ENCODE measurements around the gene BCAS3. TPM values are rescaled to one million over a fixed set of nuclear protein-coding genes. Genes with fewer than 3 reads are reported as not detected.

Gene BCAS3
- polyA plus RNA-seq, 3 donors from 2014 or later, result 26.3 to 53.8 (median 50.1) TPM

DNA sequence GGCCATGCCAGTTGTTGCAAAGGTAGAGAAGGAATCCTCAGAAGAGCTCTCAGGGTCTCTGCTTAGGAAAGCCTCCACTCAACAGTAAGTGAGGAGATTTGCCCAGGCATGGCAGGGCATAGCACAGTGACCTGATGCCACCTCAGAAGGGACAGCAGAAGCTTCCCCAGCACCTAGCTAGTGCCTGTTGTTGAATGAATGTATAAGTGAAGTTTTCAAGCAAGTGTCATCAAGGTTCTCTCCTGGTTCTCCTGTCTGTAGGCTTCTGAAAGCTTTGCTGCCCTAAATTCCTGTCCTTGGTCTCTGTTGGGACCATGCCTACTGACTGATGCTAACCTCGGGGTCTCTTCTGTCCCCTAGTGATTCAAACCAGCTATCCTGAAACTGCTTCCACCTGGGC, 607.1 kb downstream of the BCAS3 start:
- Mint-ChIP-seq H3K27me3 (ENCODE audit: low read depth in 3 of 3) (peaks cover 0 to 2% (median 2%) of the 10 kb centered on the region in 3 donors), H3K9me3 (no peaks in the 10 kb centered on the region), H3K4me3 (no peak overlapping the region), H3K4me1 (peaks cover 50 to 56% of the 10 kb centered on the region in 2 donors), H3K27ac (peak overlapping the region in 5 of 6 donors; percentile 68 to 84 (median 77)), H3K36me3 (peaks cover 0 to 2% (median 0%) of the 10 kb centered on the region in 3 donors)
- DNase-seq, result no peak

DNA sequence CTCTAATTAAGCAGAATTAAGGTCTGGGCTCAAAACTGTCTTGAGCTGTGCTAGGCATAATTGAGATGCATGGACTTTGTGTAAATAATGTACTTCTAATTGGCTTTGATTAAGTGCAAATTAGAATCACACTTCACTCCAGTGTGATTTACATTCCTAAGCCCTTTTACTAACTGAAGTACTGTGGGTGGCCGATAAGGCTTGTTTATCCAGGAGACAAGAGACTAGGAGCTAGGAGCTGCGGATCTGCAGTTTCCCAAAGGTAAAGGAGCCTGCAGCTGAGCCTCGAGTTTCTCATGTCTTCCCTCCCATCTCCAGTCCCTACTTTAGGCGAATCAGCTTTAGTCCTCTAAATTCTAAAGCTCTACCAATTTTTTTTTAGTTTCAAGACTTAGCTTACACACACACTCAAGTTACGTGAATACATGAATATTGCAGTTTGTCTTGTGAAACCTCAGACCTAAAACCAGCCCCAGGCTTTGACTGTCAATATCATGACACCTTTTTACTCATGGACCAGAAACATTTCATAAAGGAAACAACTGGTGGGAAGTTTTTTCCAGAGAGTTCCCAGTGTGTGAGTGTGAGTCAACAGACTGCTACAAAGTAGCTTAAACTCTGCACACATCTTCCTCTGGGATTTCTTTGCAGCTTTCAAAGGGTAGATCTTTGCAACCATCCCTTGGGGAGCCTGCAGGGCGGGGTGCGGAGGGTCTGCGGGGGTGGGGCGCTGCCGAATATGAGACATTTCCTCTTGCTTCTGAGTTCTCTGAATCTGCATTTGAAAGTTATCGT, 608.1 kb downstream of the BCAS3 start:
- Mint-ChIP-seq H3K27me3 (ENCODE audit: low read depth in 3 of 3) (peaks cover 0 to 2% (median 2%) of the 10 kb centered on the region in 3 donors), H3K9me3 (no peaks in the 10 kb centered on the region), H3K4me1 (peaks cover 46 to 49% of the 10 kb centered on the region in 2 donors), H3K4me3 (peak overlapping the region; percentile 35 to 70 (median 61)), H3K36me3 (no peaks in the 10 kb centered on the region), H3K27ac (peak overlapping the region; percentile 72 to 88 (median 80))
- DNase-seq, result peak; percentile 22 to 24 (median 22)

GRCh38 chr17:61286449-61286848, 608.8 kb downstream of the BCAS3 start:
- Mint-ChIP-seq H3K4me1 (peaks cover 46 to 49% of the 10 kb centered on the region in 2 donors), H3K9me3 (no peaks in the 10 kb centered on the region), H3K27ac (peak overlapping the region; percentile 72 to 88 (median 80)), H3K27me3 (ENCODE audit: low read depth in 3 of 3) (peaks cover 0 to 2% (median 2%) of the 10 kb centered on the region in 3 donors), H3K36me3 (no peaks in the 10 kb centered on the region), H3K4me3 (peak overlapping the region; percentile 41 to 70 (median 61))
- DNase-seq, result peak; percentile 20 to 29 (median 24)

DNA sequence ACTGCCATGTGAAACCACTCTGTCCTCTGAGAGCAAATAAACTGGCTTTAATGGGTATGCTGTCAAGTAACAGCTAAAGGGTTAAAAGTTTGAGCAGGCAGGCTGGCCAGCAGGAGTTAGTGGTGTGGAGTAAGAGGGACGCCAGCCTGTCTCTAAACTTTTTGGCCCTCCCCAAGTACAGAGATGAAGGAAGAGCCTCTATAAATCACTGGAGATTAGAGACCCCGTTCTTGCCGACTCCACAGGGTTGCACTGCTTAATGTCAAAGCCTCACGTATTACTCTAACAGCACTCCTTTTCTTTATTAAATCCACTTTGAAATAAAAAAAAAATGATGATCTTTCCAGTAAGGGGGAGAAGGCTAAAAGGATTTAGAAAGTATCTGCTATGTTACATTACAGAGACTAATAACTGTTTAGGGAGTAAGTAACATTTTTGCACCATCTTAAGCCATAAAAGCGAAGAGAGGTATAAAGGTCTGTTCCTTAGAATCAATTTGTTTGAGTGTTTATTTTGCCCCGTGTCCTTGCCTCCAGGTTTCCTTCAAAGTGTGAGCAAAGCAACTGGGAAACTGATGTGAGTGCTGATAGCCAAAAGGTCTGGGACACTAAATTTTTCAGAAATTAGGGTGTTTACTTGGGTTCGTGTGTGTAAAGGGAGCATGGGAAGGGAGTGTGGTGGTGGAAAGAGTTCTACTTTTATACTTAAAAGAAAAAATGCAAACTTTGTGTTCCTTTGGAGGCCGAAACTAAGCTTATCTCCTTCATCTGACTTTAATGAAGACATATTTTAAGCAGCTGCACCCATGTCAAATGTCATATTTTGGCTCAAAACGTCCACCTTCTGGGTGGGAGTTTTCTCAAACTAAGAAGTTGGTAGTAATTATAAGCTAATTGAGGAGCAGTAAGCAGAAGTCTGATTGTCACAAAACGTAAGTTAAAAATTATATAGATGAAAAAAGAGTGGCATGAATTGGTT, 612.0 kb downstream of the BCAS3 start:
- no peak for DNase-seq
- no peak overlapping the region for H3K4me3 Mint-ChIP-seq
- H3K27me3 Mint-ChIP-seq (ENCODE audit: low read depth in 3 of 3), result no peaks in the 10 kb centered on the region
- no peaks in the 10 kb centered on the region for H3K36me3 Mint-ChIP-seq
- H3K4me1 Mint-ChIP-seq, result peaks cover 31 to 33% of the 10 kb centered on the region in 2 donors
- H3K9me3 Mint-ChIP-seq, result no peaks in the 10 kb centered on the region
- peak overlapping the region in 1 of 6 donors; percentile 36 for H3K27ac Mint-ChIP-seq

DNA sequence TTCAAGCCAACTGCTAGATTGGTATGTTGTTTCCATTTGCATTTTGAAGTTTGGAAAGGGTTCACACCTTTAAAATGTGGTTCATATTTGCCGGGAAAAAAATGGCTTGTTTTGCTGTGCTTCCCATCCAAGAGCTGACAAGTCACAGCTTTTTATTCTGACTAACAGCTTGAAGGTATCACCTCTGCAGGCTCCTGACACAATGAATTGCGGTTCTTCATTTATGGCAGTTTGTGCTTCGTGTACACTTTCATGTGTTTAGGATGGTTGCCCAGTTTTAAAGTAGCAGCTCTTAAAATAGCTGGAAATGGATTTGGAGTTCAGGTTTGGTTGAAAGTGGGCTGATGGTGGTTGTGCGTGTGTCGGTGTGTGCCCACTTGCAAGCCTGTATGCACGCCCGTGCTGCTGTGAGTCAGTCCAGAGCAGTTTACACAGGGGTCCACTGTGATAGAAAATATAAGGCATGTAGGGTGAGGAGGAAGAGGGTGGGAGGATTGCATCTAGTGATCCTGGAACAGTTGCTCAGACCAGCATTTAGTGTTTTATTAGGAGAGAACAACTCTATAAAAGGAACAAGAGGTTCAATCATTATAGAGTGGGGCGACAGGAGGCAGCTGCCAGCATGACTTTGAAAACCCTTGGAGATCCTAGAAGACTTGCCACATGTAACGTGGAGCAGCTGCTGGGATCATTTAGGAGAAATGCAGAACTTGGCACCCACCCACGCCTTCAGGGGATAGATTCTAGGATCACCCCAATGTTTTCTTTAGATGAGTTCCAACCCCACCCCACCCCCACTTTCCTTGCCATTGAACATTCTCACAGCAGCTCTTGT, 614.0 kb downstream of the BCAS3 start:
- Mint-ChIP-seq H3K36me3 (no peaks in the 10 kb centered on the region), H3K27ac (no peak overlapping the region), H3K4me3 (no peak overlapping the region), H3K27me3 (ENCODE audit: low read depth in 3 of 3) (no peaks in the 10 kb centered on the region), H3K9me3 (no peaks in the 10 kb centered on the region), H3K4me1 (peaks cover 19 to 20% of the 10 kb centered on the region in 2 donors)
- no peak for DNase-seq

- Mint-ChIP-seq H3K27me3 (ENCODE audit: low read depth in 3 of 3) (no peaks in the 10 kb centered on the region), H3K4me1 (peaks cover 9 to 11% of the 10 kb centered on the region in 2 donors), H3K9me3 (no peaks in the 10 kb centered on the region), H3K36me3 (no peaks in the 10 kb centered on the region), H3K27ac (peak overlapping the region in 5 of 6 donors; percentile 69 to 88 (median 84)), H3K4me3 (no peak overlapping the region)
- no peak for DNase-seq
Observed at GRCh38 chr17:61294286-61294685, 616.6 kb downstream of the BCAS3 start.

GRCh38 chr17:61294777-61295176, 617.1 kb downstream of the BCAS3 start:
- Mint-ChIP-seq H3K27me3 (ENCODE audit: low read depth in 3 of 3) (no peaks in the 10 kb centered on the region), H3K36me3 (no peaks in the 10 kb centered on the region), H3K4me3 (peak overlapping the region in 1 of 5 donors; percentile 1), H3K27ac (peak overlapping the region in 5 of 6 donors; percentile 69 to 88 (median 84)), H3K9me3 (no peaks in the 10 kb centered on the region), H3K4me1 (peaks cover 9 to 11% of the 10 kb centered on the region in 2 donors)
- DNase-seq, result peak; percentile 38 to 53 (median 51)

DNA sequence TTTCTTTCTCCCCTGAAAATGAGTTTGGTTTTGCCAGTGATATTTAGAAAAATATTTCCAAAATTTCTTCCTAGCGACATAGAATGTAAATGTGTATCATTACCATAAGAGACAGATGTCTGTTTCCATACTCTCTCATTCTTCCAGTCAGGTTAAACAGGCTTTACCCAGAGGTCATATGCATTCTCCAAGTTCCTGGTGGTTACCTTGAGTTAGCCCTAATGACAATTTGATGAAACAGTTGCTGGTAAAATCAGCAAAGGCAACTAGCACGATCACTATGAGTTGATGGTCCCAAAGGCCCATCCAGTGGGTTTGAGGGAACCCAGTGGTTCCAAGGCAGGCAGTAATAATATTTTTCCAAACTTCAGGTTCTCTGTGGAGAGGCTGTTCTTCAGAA, 618.4 kb downstream of the BCAS3 start:
- H3K27ac Mint-ChIP-seq, result peak overlapping the region in 1 of 6 donors; percentile 64
- peaks cover 9 to 11% of the 10 kb centered on the region in 2 donors for H3K4me1 Mint-ChIP-seq
- no peaks in the 10 kb centered on the region for H3K36me3 Mint-ChIP-seq
- no peak overlapping the region for H3K4me3 Mint-ChIP-seq
- no peak for DNase-seq
- H3K9me3 Mint-ChIP-seq, result no peaks in the 10 kb centered on the region
- no peaks in the 10 kb centered on the region for H3K27me3 Mint-ChIP-seq (ENCODE audit: low read depth in 3 of 3)

GRCh38 chr17:61299517-61300513, 622.2 kb downstream of the BCAS3 start:
- no peak for DNase-seq

DNA sequence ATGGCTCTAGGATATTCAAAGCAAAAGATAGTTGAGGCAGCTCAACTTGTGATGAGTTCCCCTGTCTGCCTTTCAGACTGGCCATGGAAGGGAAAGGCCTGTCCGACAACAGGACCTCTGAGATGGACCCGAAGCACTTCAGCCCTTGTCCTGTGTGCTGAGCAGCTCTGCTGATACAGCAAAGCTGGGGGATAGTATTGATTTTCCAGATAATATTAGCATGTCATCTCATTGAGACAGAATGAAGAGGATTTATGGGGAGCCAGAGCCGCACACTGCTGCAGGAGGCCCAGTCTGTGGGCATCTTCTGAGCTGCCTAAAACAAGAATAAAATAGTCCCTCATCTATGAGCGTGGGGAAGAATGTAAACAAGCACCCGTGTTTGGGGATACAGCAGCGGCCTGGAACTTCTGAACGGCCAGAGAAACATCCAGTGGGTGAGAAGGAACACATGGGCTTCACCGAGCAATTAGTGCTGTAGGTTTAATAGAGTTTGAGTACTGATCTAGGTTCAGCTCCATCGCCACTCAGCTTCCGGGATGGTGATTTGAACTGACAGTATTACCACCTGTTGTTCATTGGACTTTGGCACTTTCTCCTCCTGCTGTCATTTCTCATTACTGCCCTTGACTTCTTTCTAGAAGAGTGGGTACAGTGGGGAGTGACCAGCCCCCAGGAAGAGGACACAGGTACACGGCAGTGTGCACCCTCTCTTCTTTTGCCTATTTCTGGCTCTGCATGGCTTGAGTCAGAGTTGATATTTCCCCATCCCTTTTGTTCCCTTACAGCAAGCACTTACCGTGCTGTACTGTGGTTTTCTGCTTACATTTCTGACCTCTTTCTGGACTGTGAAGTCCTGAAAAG, 625.5 kb downstream of the BCAS3 start:
- Mint-ChIP-seq H3K9me3 (no peaks in the 10 kb centered on the region), H3K27me3 (ENCODE audit: low read depth in 3 of 3) (peaks cover 0 to 4% (median 0%) of the 10 kb centered on the region in 3 donors), H3K4me1 (no peaks in the 10 kb centered on the region), H3K4me3 (no peak overlapping the region), H3K27ac (peak overlapping the region in 1 of 6 donors; percentile 7), H3K36me3 (peaks cover 0 to 4% (median 2%) of the 10 kb centered on the region in 3 donors)
- no peak for DNase-seq

More at GRCh38 chr17:61299517-61300513, 622.2 kb downstream of the BCAS3 start:
- Mint-ChIP-seq H3K4me3 (no peak overlapping the region), H3K36me3 (peaks cover 0 to 4% (median 2%) of the 10 kb centered on the region in 3 donors), H3K27me3 (ENCODE audit: low read depth in 3 of 3) (peaks cover 0 to 4% (median 0%) of the 10 kb centered on the region in 3 donors), H3K9me3 (no peaks in the 10 kb centered on the region), H3K4me1 (peaks cover 6% of the 10 kb centered on the region in 2 donors), H3K27ac (no peak overlapping the region)

DNA sequence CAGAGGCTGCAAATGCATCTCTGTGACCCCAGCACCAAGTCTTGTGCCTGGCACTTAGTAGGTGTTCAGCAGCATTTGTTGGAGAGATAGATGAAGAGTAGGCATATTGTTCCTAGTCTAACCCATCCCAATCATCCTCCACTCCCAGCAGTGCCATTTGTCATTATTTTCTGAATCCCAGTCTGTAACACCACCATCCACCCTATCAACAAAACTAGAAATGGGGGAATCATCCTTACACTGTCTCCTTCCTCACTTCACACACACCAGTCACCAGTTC, 626.1 kb downstream of the BCAS3 start:
- no peak overlapping the region for H3K4me3 Mint-ChIP-seq
- peaks cover 0 to 4% (median 0%) of the 10 kb centered on the region in 3 donors for H3K27me3 Mint-ChIP-seq (ENCODE audit: low read depth in 3 of 3)
- DNase-seq, result no peak
- H3K9me3 Mint-ChIP-seq, result no peaks in the 10 kb centered on the region
- peaks cover 0 to 4% (median 2%) of the 10 kb centered on the region in 3 donors for H3K36me3 Mint-ChIP-seq
- H3K27ac Mint-ChIP-seq, result peak overlapping the region in 2 of 6 donors; percentile 7 to 12
- H3K4me1 Mint-ChIP-seq, result no peaks in the 10 kb centered on the region

Data from immature natural killer cell (primary cell).